NCI-H1694 treated with DMSO at 0.1 percent for 48 hours (cell line): ENCODE data around the gene SLC25A22.

Source experiments
- DNase-seq: peaks from one replicate; lab custom pipeline; 2025; lab: John Stamatoyannopoulos, UW

SLC25A22 gene

DNA sequence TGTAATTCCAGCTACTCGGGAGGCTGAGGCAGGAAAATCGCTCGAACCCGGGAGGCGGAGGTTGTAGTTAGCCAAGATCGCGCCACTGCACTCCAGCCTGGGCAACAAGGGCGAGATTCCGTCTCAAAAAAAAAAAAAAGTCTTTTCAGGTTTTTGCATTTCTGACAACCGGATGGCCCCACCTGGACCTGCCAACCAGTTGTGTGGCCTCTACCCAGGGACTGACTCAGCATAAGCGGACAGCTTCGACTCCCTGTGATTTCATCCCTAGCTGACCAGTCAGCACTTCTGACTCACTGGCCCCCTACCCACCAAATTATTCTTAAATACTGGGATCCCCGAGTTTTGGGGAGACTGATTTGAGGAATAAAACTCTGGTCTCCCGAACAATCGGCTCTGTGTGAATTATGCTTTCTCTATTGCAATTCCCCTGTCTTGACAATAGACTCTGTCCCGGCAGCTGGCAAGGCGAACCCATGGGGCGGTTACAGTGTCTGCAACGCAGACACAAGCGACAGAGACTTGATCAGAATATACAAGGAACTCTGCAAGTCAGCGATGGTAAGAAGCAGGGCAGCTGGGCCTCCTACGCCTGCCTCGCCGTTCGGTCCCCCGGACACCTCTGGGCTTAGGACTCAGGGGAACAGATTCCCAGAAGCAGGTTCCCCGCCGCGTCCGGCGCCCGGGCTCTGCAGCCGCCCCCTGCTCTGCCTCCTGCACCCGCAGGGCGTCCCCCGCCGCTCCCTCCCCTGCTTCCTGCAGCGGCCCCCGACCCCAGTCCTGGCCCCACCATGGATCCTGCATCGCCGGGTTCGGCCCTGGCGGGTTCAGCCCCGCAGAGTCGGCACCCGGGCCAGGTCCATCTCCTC, 51.6 kb downstream of the SLC25A22 start:
- no peak for DNase-seq

GRCh38 chr11:745428-745827, 52.7 kb downstream of the SLC25A22 start:
- DNase-seq: no peak

GRCh38 chr11:742571-743201, 55.4 kb downstream of the SLC25A22 start:
- no peak for DNase-seq

GRCh38 chr11:742156-742546, 55.9 kb downstream of the SLC25A22 start:
- no peak for DNase-seq
